Activated CD8-positive, alpha-beta T cell treated with anti-CD3 and anti-CD28 coated beads, Interleukin-2, amount 10 ng/mL, durations not matched to agents 7 days and 5 days (primary cell): ENCODE measurements around the gene ZBTB34. TPM values are rescaled to one million over a fixed set of nuclear protein-coding genes. Genes with fewer than 3 reads are reported as not detected.

Experiments used
- ATAC-seq: fragments of 150-1000 bp; cut with Tn5 transposase; one replicate; pipeline ENCODE4 v1.10.0; 2021; ENCODE audit warnings: moderate library complexity
- CTCF ChIA-PET: fragments of 350-600 bp; sonication (Branson Sonifier 250); formaldehyde crosslinking; loops from one replicate; lab custom pipeline; 2021; ENCODE audit warnings: antibody characterized with exemption; lab: Charles Lee
- POLR2A ChIA-PET: fragments of 350-600 bp; sonication (Branson Sonifier 250); formaldehyde crosslinking; loops from one replicate; lab custom pipeline; 2021; ENCODE audit warnings: antibody characterized with exemption; lab: Charles Lee
- DNase-seq: peaks from one replicate; pipeline ENCODE4 v3.0.0-alpha.2; 2020
- H3K27ac Mint-ChIP-seq: one replicate; pipeline ENCODE4 v1.8.0; 2021; ENCODE audit warnings: mild to moderate bottlenecking, mixed read lengths
- H3K27me3 Mint-ChIP-seq: one replicate; pipeline ENCODE4 v1.8.0; 2021; ENCODE audit warnings: low read depth, mixed read lengths
- H3K36me3 Mint-ChIP-seq: one replicate; pipeline ENCODE4 v1.8.0; 2021; ENCODE audit warnings: low read depth, mixed read lengths
- H3K4me1 Mint-ChIP-seq: one replicate; pipeline ENCODE4 v1.8.0; 2021; ENCODE audit warnings: low read depth, mixed read lengths
- H3K4me3 Mint-ChIP-seq: one replicate; pipeline ENCODE4 v1.8.0; 2021; ENCODE audit warnings: mild to moderate bottlenecking, mixed read lengths
- H3K9me3 Mint-ChIP-seq: one replicate; pipeline ENCODE4 v1.8.0; 2022; ENCODE audit warnings: mixed read lengths; ENCODE audit not compliant: insufficient read depth
- total RNA-seq, 2 experiments: library from RNA; stranded (reverse); gene quantifications; one replicate each; pipeline ENCODE4 v1.2.3, GENCODE V29; 2021

Gene ZBTB34
- total RNA-seq, 2 experiments from 2014 or later: 7.7 to 8.1 TPM

DNA sequence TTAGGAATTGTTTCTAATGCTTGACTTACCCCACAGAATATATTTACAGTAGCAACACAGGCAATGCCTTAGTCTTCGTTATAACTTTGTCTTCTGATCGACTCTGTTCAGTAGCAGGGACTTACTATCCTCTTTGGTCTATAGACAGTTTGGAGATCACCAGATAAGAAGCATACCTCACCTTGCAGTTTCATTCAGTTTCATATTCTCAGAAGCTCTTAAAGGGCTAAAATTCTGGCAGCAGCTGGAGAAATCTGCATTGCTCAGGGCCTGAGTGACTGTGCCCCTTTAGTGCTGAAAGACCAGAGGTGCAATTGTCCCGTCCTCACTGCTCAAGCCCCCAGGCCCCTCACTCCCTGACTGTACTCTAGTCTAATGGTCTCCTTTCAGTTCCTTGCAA, 29.6 kb upstream of the ZBTB34 start:
- peaks cover 43% of the 10 kb centered on the region for H3K36me3 Mint-ChIP-seq
- DNase-seq (no peak), ATAC-seq (peak; percentile 69)
- no peaks in the 10 kb centered on the region for H3K27me3 Mint-ChIP-seq
- H3K9me3 Mint-ChIP-seq: no peaks in the 10 kb centered on the region
- no peak overlapping the region for H3K4me3 Mint-ChIP-seq
- peak overlapping the region; percentile 17 for H3K27ac Mint-ChIP-seq
- POLR2A ChIA-PET: interaction anchor here (1.0 to 1.9 kb wide), 2 partner anchors 11 to 26 kb away, joined by 3 to 7 read pairs; partner anchors contain the start of gene ZBTB43
- CTCF ChIA-PET: interaction anchor here (1.1 to 3.2 kb wide), 3 partner anchors 11 to 126 kb away, joined by 4 to 11 read pairs (median 6); no protein-coding TSS in a partner anchor
- peaks cover 38% of the 10 kb centered on the region for H3K4me1 Mint-ChIP-seq

DNA sequence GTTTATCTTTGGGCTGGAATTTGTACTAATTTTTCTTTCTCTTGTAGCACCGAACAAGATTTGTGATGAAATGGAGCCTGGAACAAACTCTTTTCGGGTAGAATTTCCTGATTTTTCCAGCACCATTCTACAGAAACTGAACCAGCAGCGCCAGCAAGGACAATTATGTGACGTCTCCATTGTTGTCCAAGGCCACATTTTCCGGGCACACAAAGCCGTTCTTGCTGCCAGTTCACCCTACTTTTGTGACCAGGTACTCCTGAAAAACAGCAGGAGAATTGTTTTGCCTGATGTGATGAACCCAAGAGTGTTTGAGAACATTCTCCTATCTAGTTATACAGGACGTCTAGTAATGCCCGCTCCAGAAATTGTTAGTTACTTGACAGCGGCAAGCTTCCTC, 28.0 kb upstream of the ZBTB34 start:
- peaks cover 49% of the 10 kb centered on the region for H3K36me3 Mint-ChIP-seq
- CTCF ChIA-PET: interaction anchor here (0.7 to 3.2 kb wide), 3 partner anchors 13 to 51 kb away, joined by 3 to 11 read pairs (median 4); no protein-coding TSS in a partner anchor
- POLR2A ChIA-PET: no interaction called here
- H3K27me3 Mint-ChIP-seq: no peaks in the 10 kb centered on the region
- H3K4me1 Mint-ChIP-seq: peaks cover 42% of the 10 kb centered on the region
- DNase-seq: no peak
- ATAC-seq: no peak
- H3K27ac Mint-ChIP-seq: no peak overlapping the region
- no peak overlapping the region for H3K4me3 Mint-ChIP-seq
- no peaks in the 10 kb centered on the region for H3K9me3 Mint-ChIP-seq

DNA sequence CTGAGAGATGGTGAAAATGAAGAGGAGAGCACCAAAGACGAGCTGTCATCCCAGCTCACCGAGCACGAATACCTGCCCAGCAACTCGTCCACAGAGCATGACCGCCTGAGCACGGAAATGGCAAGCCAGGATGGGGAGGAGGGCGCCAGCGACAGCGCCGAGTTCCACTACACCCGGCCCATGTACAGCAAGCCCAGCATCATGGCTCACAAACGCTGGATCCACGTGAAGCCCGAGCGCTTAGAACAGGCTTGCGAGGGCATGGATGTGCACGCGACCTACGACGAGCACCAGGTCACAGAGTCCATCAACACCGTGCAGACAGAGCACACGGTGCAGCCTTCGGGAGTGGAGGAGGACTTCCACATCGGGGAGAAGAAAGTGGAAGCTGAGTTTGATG, 27.4 kb upstream of the ZBTB34 start:
- peaks cover 52% of the 10 kb centered on the region for H3K36me3 Mint-ChIP-seq
- no peak for ATAC-seq
- H3K4me3 Mint-ChIP-seq: no peak overlapping the region
- DNase-seq: no peak
- ChIA-PET POLR2A (no interaction called here), CTCF (interaction anchor here (0.7 to 1.5 kb wide), 3 partner anchors 27 to 126 kb away, joined by 3 to 5 read pairs (median 4); no protein-coding TSS in a partner anchor)
- H3K9me3 Mint-ChIP-seq: no peaks in the 10 kb centered on the region
- H3K27ac Mint-ChIP-seq: no peak overlapping the region
- no peaks in the 10 kb centered on the region for H3K27me3 Mint-ChIP-seq
- H3K4me1 Mint-ChIP-seq: peaks cover 44% of the 10 kb centered on the region

DNA sequence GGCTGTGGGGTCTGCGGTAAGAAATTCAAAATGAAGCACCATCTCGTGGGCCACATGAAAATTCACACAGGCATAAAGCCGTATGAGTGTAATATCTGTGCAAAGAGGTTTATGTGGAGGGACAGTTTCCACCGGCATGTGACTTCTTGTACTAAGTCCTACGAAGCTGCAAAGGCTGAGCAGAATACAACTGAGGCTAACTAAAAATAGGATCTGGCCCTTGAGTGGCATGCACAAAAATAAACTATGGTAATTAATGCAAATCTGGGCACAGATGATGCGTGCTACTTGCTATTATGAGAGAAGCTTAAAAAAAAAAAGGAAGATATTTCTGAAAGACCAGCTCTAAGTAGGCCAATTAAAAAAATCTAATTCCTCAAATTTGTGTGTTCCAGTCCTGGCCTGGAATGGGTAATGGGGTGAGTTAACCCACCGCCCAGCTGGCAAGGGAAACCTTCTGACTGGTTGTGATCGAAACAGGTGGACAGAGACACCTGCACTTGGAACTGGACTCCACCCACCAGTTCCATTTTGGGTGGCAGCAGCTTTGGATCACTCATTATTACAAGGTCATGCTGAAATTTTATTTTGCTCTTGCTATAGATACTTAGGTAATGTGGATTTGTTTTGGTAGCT, 26.6 kb upstream of the ZBTB34 start:
- no peak overlapping the region for H3K27ac Mint-ChIP-seq
- ATAC-seq (no peak), DNase-seq (no peak)
- no peak overlapping the region for H3K4me3 Mint-ChIP-seq
- H3K27me3 Mint-ChIP-seq: no peaks in the 10 kb centered on the region
- CTCF ChIA-PET: interaction anchor here (1.0 to 1.5 kb wide), 2 partner anchors 25 to 127 kb away, joined by 4 to 5 read pairs; no protein-coding TSS in a partner anchor
- peaks cover 49% of the 10 kb centered on the region for H3K36me3 Mint-ChIP-seq
- POLR2A ChIA-PET: no interaction called here
- peaks cover 46% of the 10 kb centered on the region for H3K4me1 Mint-ChIP-seq
- no peaks in the 10 kb centered on the region for H3K9me3 Mint-ChIP-seq

DNA sequence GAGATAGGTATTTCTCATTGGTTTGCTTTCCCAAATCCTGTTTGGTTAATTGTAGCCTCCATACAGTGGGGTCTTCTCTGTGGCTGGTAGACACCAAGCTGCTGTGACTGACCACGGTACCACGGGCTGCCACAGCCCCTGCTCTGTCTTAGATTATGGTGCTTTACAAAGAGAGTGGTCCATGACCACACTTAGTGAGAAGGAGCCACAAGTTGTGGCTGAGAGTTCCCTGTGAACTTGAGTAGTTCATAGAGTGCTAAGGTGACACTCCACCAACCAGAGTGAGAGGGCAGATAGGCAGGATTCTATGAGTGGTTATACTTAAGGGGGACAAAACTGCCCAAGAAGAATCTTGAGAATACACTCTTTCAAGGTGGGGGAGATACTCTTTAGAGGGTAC, 25.8 kb upstream of the ZBTB34 start:
- POLR2A ChIA-PET: no interaction called here
- H3K4me1 Mint-ChIP-seq: peaks cover 48% of the 10 kb centered on the region

DNA sequence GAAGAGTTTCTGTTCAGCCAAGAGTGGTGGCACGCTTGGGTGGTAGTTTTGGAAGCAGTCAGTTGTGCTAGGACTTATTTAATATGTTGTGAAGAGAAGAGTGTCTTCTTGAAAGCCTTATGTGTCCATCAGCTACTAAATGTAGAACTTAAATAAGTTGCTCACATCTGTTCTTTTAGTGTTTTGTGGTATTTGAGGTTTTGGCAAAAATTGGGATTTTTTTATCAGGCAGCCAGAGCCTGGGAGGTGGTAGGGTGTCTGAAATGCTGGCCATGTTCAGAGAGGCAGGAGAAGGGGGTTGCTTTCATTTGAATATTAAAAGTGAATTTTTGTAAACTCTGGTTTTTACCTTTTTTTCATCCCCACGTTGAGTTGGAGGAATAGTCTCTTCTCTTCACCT, 24.2 kb upstream of the ZBTB34 start:
- peaks cover 34% of the 10 kb centered on the region for H3K4me1 Mint-ChIP-seq
- ChIA-PET CTCF (no interaction called here), POLR2A (no interaction called here)
- H3K27ac Mint-ChIP-seq: no peak overlapping the region
- H3K27me3 Mint-ChIP-seq: no peaks in the 10 kb centered on the region
- H3K4me3 Mint-ChIP-seq: no peak overlapping the region
- no peak for ATAC-seq
- no peak for DNase-seq
- no peaks in the 10 kb centered on the region for H3K9me3 Mint-ChIP-seq
- peaks cover 47% of the 10 kb centered on the region for H3K36me3 Mint-ChIP-seq

More for the DNA sequence above, 25.8 kb upstream of the ZBTB34 start:
- DNase-seq (no peak), ATAC-seq (peak; percentile 40)
- H3K27ac Mint-ChIP-seq: peak overlapping the region; percentile 62
- no peak overlapping the region for H3K4me3 Mint-ChIP-seq
- H3K9me3 Mint-ChIP-seq: no peaks in the 10 kb centered on the region
- H3K27me3 Mint-ChIP-seq: no peaks in the 10 kb centered on the region
- peaks cover 49% of the 10 kb centered on the region for H3K36me3 Mint-ChIP-seq
- CTCF ChIA-PET: interaction anchor here (1.0 to 1.5 kb wide), 2 partner anchors 128 to 517 kb away, joined by 3 to 5 read pairs; no protein-coding TSS in a partner anchor

DNA sequence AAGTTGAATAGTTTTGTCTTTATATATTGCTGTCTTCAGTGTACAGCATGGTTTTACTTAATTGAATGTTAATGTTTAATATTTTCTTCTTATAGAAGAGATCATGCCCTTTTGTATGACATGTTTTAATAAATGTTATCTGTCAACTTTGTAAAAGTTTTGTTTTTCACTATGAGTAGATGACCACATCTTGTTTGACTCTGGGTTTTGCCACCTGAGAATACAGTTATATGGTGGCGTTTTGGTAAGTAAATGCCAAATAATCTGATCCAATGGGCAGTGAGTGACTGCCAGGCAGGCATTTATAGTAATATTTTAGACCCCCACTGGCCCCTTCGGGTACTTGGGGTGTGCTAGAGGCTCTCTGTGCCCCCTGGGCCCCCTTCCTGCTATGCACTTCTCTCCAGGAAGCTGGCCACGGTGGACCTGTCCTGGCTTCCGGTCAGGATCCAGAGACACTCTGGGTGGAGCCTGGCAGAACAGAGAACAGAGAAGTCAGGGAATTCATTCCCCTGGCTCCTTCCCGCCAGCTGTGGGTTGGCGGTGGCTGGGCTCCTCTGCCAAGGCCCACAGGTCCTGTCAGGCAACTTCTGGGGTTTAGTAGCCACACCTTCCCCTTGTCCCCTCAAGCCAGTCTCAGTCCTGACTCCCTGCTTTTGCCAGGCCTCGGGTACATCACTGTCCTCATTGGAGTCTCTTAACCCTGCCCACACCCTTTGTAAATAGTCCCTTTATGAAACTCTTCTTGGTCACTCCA, 22.2 kb upstream of the ZBTB34 start:
- ChIA-PET POLR2A (interaction anchor here (0.7 to 0.9 kb wide), 2 partner anchors 33 to 81 kb away, joined by 3 read pairs; no protein-coding TSS in a partner anchor), CTCF (interaction anchor here (1.8 kb wide), 1 partner anchor 21 kb away, joined by 6 read pairs; no protein-coding TSS in a partner anchor)
- DNase-seq (no peak), ATAC-seq (no peak)
- Mint-ChIP-seq H3K9me3 (no peaks in the 10 kb centered on the region), H3K4me3 (no peak overlapping the region), H3K27ac (no peak overlapping the region), H3K4me1 (peaks cover 31% of the 10 kb centered on the region), H3K27me3 (no peaks in the 10 kb centered on the region), H3K36me3 (peaks cover 35% of the 10 kb centered on the region)

DNA sequence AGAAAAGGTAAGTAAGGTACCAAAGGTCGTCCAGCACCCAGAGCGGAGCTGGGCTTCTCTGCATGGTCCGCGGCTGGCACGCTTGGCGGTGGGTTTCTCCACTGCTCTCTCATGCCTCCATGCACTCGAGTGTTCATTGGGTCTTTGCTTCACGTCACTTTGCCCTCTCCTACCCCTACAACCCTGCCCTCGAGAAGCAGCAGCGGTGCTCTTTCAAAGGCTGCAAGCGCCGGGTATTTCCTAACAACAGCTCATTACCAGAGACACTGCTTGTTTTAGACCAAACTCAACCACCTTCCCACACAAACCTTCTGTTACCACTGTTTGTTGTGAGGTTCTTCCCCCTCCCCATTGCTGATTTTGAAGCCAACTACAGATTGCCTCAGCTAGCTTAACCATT, 21.5 kb upstream of the ZBTB34 start:
- DNase-seq (no peak), ATAC-seq (no peak)
- Mint-ChIP-seq H3K36me3 (peaks cover 28% of the 10 kb centered on the region), H3K9me3 (no peaks in the 10 kb centered on the region), H3K27me3 (no peaks in the 10 kb centered on the region), H3K27ac (no peak overlapping the region), H3K4me3 (no peak overlapping the region), H3K4me1 (peaks cover 28% of the 10 kb centered on the region)
- CTCF ChIA-PET: interaction anchor here (1.8 kb wide), 1 partner anchor 21 kb away, joined by 6 read pairs; no protein-coding TSS in a partner anchor
- POLR2A ChIA-PET: interaction anchor here (0.7 to 0.9 kb wide), 2 partner anchors 33 to 81 kb away, joined by 3 read pairs; no protein-coding TSS in a partner anchor

DNA sequence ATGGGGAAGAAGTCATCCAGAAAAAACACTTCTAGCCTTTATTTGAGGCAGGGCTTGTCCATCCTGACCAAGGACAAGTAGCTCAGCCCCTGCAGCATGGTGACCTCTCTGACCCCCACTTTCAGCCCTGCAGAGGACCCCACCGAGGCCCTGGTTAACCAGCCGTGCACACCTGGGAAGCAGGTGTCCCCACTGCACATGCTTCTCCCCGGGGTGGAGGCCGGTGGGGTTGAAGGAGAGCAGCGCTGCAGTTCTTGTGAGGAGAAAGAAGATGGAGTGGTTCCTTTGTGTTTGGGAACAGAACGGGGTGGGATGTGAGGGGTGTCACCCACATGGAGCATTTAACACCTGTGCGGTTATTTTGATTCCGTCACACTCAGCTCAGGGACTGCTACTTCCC, 21.1 kb upstream of the ZBTB34 start:
- no peak overlapping the region for H3K4me3 Mint-ChIP-seq
- no peaks in the 10 kb centered on the region for H3K9me3 Mint-ChIP-seq
- ATAC-seq (no peak), DNase-seq (no peak)
- H3K4me1 Mint-ChIP-seq: peaks cover 24% of the 10 kb centered on the region
- ChIA-PET CTCF (interaction anchor here (1.8 kb wide), 1 partner anchor 20 kb away, joined by 6 read pairs; no protein-coding TSS in a partner anchor), POLR2A (no interaction called here)
- peaks cover 24% of the 10 kb centered on the region for H3K36me3 Mint-ChIP-seq
- no peak overlapping the region for H3K27ac Mint-ChIP-seq
- H3K27me3 Mint-ChIP-seq: no peaks in the 10 kb centered on the region

DNA sequence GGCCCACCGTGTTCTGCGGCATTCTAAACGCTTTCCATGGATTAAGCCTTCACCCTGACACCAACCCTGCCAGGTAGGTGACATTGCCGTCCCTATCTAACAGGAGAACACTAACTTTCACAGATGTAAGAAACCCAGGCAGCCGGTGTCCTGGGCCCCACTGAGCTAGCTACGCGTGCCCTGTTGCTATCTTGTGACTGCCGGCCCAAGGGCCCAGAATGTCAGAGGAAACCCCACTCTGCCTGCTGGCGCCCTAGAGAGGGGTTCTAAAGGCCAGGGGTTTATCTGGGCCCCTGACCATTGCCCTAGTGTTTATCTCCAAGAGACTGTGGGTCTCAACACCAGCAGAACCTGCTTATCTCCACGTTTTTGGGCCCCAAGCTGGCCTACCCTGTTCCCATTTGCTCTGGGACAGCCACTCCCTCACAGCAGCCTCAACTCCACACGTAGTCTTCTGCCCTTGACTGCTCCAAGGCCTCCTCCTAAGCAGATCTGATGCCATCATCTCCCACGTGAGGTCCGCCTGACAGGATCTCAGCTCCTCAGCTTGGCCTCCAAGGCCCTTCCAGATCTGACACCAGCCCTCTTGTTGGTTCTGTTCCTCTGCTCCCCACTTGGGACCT, 18.1 kb upstream of the ZBTB34 start:
- DNase-seq (no peak), ATAC-seq (no peak)
- Mint-ChIP-seq H3K4me1 (peaks cover 9% of the 10 kb centered on the region), H3K4me3 (no peak overlapping the region), H3K36me3 (peaks cover 4% of the 10 kb centered on the region), H3K27me3 (no peaks in the 10 kb centered on the region), H3K9me3 (no peaks in the 10 kb centered on the region), H3K27ac (no peak overlapping the region)
- POLR2A ChIA-PET: interaction anchor here (1.3 kb wide), 1 partner anchor 37 kb away, joined by 5 read pairs; the partner anchor contains the start of gene ZBTB43
- CTCF ChIA-PET: interaction anchor here (1.0 to 2.0 kb wide), 3 partner anchors 7 to 60 kb away, joined by 3 to 5 read pairs (median 3); no protein-coding TSS in a partner anchor
